Thymus (tissue), 11 donors: Measurements from ENCODE around the gene ZNF697. TPM values are rescaled to one million over a fixed set of nuclear protein-coding genes. Genes with fewer than 3 reads are reported as not detected.
"Not testable (repeated sequence)": the region's sequence is repeated elsewhere in the genome, so short reads cannot be mapped to it uniquely, and the experiment has no call there.

Source experiments
- DNase-seq, 9 donors: peaks; one replicate each; pipeline ENCODE4 v3.0.0-alpha.2; 2013; ENCODE audit warnings: low spot score in 9 of 9, low read depth in 6 of 9, missing footprints in 1 of 9
- H3K27ac ChIP-seq, 2 donors: one replicate each; pipeline ENCODE4 v1.5.1; 2013; ENCODE audit warnings: control low read depth in 1 of 2, low read depth in 1 of 2, low read length in 1 of 2, mild to moderate bottlenecking in 1 of 2, moderate library complexity in 1 of 2
- H3K27me3 ChIP-seq, 2 donors: one replicate each; pipeline ENCODE4 v1.5.1; 2013; ENCODE audit warnings: low read length in 1 of 2; ENCODE audit not compliant: control insufficient read depth in 2 of 2, insufficient read depth in 1 of 2
- H3K36me3 ChIP-seq, 2 donors: one replicate each; pipeline ENCODE4 v1.5.1; 2013; ENCODE audit warnings: low read length in 1 of 2, mild to moderate bottlenecking in 1 of 2, moderate library complexity in 1 of 2; ENCODE audit not compliant: control insufficient read depth in 2 of 2, insufficient read depth in 2 of 2
- H3K4me1 ChIP-seq, 2 donors: one replicate each; pipeline ENCODE4 v1.5.1; 2013; ENCODE audit warnings: low read length in 2 of 2; ENCODE audit not compliant: control insufficient read depth in 2 of 2, insufficient read depth in 2 of 2
- H3K4me3 ChIP-seq, 2 donors: one replicate each; pipeline ENCODE4 v1.5.1; 2013; ENCODE audit warnings: low read length in 2 of 2, control low read depth in 1 of 2, mild to moderate bottlenecking in 1 of 2
- H3K9me3 ChIP-seq, 2 donors: one replicate each; pipeline ENCODE4 v1.5.1; 2013; ENCODE audit warnings: low read length in 1 of 2, mild to moderate bottlenecking in 1 of 2; ENCODE audit not compliant: control insufficient read depth in 2 of 2, insufficient read depth in 1 of 2
- WGBS: extraction: QIAGEN DNeasy Blood & Tissue Kit; methylation state at CpG from one replicate; pipeline ENCODE4 v1.1.7; 2013; 5-methylcytosine and 5-hydroxymethylcytosine counted together
- polyA plus RNA-seq: library from polyadenylated mRNA; stranded (reverse); fragments of 200-250 nt; gene quantifications from one replicate; pipeline ENCODE4 v1.2.3, GENCODE V29; 2013
- total RNA-seq: library from RNA; stranded (reverse); fragments of 120-200 nt; gene quantifications from one replicate; pipeline ENCODE4 v1.2.4, GENCODE V29; 2013
- donor health status: healthy.

The ZNF697 gene
- total and polyA plus RNA-seq, 2 donors, result 1.2 to 1.3 TPM

DNA sequence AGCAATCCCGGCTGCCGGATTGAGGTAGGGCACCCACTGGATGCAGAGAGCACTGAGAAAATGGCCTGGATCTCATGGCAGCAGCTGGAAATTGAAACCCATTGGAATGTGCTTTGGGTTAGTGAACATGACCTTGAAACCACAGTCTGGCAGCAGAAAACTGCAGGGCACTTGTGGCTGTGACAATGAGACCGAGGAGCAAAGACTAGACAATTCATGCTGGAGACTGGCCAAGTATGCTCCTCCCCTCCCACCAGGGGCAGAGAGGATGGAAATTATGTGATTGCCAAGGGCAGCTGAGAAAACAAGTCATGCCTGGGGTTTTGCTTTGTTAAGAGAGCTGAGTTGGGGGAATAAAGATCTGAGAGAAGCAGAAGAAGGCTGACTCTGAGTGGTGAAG is 60.7 kb downstream of the ZNF697 start:
- no peak for DNase-seq
- Histone ChIP-seq H3K9me3 (no peaks in the 10 kb centered on the region), H3K36me3 (no peaks in the 10 kb centered on the region), H3K27ac (no peak overlapping the region), H3K4me1 (no peaks in the 10 kb centered on the region), H3K4me3 (no peak overlapping the region), H3K27me3 (no peaks in the 10 kb centered on the region)
- WGBS, result 89% methylated on average over 3 of the region's 3 CpGs

DNA sequence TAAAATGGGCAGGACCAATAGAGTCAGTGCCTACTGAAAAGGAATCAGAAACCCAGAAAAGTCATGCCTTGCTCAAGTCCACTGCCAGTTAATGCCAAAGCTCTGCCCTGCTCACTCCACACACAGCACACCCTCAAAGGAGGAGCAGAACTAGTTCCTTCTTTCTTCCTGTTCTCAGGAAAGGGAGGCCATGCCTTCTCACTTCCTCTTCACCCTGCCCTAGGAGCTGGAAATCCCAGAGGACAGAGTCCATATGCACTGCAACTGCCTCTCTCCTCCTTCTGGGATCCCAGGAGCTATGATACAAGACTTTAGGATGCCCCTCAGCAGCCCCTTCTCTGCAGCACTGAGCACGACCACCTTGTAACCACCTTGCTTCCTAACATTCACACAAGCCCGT is 62.3 kb downstream of the ZNF697 start:
- H3K36me3 ChIP-seq, DNase-seq, H3K9me3 ChIP-seq, H3K4me1 ChIP-seq, H3K27ac ChIP-seq, H3K4me3 ChIP-seq, H3K27me3 ChIP-seq: not testable (repeated sequence)
- 85% methylated on average over 2 of the region's 2 CpGs for WGBS

DNA sequence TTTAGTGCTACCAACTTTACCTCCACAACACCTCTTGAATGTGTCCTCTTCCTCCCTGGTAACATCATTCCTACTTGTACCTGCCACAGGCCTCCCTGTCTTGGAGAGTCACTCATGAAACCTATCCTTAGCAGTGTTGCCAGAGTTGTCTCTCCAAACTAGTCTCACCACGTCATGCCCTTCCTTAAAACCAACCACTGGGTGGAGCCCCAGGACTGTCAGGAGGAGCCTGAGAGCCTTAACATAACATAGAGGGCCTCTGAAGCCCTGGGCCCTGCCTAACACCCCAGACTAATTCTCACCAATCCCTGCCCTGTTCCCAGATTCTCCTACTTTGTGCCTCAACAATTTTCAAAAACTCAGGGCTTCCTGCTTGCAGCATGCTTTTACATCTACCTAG is 65.3 kb downstream of the ZNF697 start:
- WGBS, result 11% methylated on average over 1 of the region's 1 CpG
- H3K36me3 ChIP-seq, result no peaks in the 10 kb centered on the region
- H3K4me1 ChIP-seq, result no peaks in the 10 kb centered on the region
- H3K27me3 ChIP-seq, result no peaks in the 10 kb centered on the region
- no peak overlapping the region for H3K4me3 ChIP-seq
- H3K9me3 ChIP-seq, result no peaks in the 10 kb centered on the region
- DNase-seq, result peak in 4 of 9 donors; percentile 5 to 16 (median 10)
- no peak overlapping the region for H3K27ac ChIP-seq

DNA sequence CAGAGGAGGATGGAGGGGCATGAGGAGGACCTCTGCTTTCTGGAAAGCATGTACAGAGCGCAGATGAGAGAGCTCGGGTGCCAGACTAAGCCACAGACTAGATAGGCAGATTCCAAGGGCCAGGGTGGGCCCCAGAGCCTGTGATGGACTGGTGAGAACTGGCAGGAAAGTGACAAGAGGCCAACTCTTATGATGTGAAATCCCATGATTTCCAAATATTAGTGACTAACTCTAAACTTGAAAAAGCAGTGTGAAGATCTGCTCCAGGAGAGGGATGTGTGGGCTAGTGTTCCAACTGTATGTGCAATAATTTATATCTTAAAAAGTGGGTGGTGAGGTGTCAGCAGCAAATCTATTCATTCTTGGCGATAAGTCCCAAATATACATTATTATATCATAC is 67.0 kb downstream of the ZNF697 start:
- not testable (repeated sequence) for H3K9me3 ChIP-seq, DNase-seq, H3K4me1 ChIP-seq, H3K27ac ChIP-seq, H3K27me3 ChIP-seq, H3K4me3 ChIP-seq, H3K36me3 ChIP-seq
- WGBS, result 98% methylated on average over 3 of the region's 3 CpGs

DNA sequence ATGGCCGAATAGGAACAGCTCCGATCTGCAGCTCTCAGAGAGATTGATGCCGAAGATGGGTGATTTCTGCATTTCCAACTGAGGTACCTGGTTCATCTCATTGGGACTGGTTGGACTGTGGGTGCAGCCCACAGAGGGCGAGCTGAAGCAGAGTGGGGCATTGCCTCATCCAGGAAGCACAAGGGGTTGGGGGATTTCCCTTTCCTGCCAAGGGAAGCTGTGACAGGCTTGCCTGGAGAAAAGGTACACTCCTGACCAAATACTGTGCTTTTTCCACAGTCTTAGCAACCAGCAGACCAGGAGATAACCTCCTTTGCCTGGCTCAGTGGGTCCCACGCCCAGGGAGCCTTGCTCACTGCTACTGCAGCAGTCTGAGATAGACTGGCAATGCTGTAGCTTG is 74.2 kb downstream of the ZNF697 start:
- no peaks in the 10 kb centered on the region for H3K9me3 ChIP-seq
- no peaks in the 10 kb centered on the region for H3K36me3 ChIP-seq
- 92% methylated on average over 5 of the region's 5 CpGs for WGBS

DNA sequence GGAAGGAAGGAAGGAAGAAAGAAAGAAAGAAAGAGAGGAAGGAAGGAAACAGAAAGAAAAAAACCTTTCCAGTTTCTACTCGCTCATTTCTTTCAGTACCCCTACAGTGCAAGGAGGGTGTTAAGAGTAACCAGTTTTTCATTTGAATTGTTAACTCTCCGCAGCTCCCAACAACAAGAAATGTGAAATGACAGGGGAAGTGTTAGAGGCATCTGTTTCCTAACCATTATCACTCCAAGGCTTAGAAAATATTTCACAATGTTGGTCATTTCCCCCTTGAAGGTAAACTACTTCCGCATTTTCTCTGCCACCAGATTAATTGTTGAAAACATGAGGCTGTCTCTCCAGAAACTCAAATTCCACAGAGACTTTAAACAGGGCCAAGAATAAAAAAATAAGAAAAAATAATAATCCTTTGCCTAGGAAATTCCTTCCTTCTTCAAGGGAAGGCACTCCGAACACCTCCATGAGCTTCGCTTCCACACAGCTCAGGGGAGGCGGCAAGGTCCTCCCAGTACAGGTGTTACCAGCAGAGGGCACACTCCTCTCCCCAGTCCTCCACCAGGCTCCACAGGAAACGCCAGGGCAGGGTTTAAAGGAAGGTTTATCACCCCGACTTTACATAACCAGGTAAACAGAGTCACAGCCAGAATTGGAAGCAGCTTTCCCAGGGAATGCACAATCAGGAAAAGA is 78.0 kb downstream of the ZNF697 start:
- H3K9me3 ChIP-seq, H3K4me3 ChIP-seq, H3K27ac ChIP-seq, H3K4me1 ChIP-seq, DNase-seq, H3K36me3 ChIP-seq, H3K27me3 ChIP-seq: not testable (repeated sequence)
- WGBS, result 57% methylated on average over 6 of the region's 8 CpGs

More for the DNA sequence above, 74.2 kb downstream of the ZNF697 start:
- Histone ChIP-seq H3K27ac (no peak overlapping the region), H3K4me1 (no peaks in the 10 kb centered on the region), H3K27me3 (no peaks in the 10 kb centered on the region), H3K4me3 (no peak overlapping the region)
- DNase-seq, result no peak

Other genes starting within 250 kb of the ZNF697 start
- 0.42 TPM for gene HSD3B2, start 233.1 kb downstream of the ZNF697 start, total RNA-seq
- 0.80 TPM for gene HSD3B2, start 233.1 kb downstream of the ZNF697 start, polyA plus RNA-seq
- 0.09 TPM for gene HSD3B1, start 141.1 kb downstream of the ZNF697 start, total RNA-seq
- gene HSD3B1, start 141.1 kb downstream of the ZNF697 start, polyA plus RNA-seq, result 0.39 TPM
- gene PHGDH, start 63.7 kb upstream of the ZNF697 start, total RNA-seq, result 65.7 TPM
- gene PHGDH, start 63.7 kb upstream of the ZNF697 start, polyA plus RNA-seq, result 13.4 TPM
- gene HMGCS2, start 120.6 kb upstream of the ZNF697 start, total RNA-seq, result 1.5 TPM
- 3.9 TPM for gene HMGCS2, start 120.6 kb upstream of the ZNF697 start, polyA plus RNA-seq
- gene REG4, start 163.2 kb upstream of the ZNF697 start, total RNA-seq, result 0.76 TPM
- gene REG4, start 163.2 kb upstream of the ZNF697 start, polyA plus RNA-seq, result 1.2 TPM
- not detected for gene ADAM30, start 248.2 kb upstream of the ZNF697 start, total RNA-seq
- gene ADAM30, start 248.2 kb upstream of the ZNF697 start, polyA plus RNA-seq, result not detected